Raji (cell line): ENCODE results near the gene NATD1.

Source experiments
- POLR2A ChIP-seq: IDR thresholded peaks from 2 replicates; pipeline ENCODE4 v1.6.1; 2011; ENCODE audit warnings: low read depth, low read length, control low read depth; ENCODE audit not compliant: insufficient read depth

Gene NATD1, protein sequence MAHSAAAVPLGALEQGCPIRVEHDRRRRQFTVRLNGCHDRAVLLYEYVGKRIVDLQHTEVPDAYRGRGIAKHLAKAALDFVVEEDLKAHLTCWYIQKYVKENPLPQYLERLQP

DNA sequence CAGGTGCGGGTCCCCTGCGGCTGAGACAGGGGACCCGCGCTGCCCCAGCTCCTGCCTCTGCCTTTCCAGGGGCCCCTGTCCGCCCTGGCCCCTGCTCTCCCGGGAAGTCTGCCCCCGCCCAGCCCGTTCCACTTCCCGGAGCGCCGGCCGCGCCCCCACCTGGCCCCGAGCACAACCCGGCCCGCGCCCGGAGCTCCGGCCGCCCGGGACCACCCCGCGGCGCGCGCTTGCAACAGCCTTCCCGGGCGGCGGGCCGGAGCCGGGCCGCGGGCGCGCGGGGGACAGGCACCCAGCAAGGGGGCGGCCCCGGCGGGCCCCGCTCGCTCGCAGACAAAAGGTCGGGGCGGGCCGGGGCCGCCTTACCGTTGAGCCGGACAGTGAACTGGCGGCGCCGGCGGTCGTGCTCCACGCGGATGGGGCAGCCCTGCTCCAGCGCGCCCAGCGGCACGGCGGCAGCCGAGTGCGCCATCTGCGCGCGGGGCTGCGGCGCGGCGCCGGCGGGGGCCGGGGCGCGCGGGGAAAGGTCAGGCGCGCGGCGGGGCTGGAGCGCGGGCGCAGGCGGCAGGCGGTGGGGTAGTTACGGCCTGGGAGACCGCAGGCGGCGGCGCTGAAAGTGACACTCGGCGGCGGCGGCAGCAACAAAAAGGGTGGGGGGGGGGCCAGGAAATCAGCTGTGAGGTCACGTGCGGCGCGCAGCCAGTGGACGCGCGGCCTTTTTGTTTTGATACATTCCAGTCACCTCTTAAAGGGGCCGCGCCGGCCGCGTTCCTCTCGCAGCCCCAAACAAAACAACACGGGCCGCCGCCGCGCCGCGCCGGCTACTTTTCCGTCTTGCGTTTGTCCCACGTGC lies at the start of gene NATD1:
Gene NATD1 (minus strand): TSS at position 615 of the 850 bp plus-strand sequence. CDS start 146 bp downstream, at position 469.
- peak; percentile 47 for TF ChIP-seq POLR2A

DNA sequence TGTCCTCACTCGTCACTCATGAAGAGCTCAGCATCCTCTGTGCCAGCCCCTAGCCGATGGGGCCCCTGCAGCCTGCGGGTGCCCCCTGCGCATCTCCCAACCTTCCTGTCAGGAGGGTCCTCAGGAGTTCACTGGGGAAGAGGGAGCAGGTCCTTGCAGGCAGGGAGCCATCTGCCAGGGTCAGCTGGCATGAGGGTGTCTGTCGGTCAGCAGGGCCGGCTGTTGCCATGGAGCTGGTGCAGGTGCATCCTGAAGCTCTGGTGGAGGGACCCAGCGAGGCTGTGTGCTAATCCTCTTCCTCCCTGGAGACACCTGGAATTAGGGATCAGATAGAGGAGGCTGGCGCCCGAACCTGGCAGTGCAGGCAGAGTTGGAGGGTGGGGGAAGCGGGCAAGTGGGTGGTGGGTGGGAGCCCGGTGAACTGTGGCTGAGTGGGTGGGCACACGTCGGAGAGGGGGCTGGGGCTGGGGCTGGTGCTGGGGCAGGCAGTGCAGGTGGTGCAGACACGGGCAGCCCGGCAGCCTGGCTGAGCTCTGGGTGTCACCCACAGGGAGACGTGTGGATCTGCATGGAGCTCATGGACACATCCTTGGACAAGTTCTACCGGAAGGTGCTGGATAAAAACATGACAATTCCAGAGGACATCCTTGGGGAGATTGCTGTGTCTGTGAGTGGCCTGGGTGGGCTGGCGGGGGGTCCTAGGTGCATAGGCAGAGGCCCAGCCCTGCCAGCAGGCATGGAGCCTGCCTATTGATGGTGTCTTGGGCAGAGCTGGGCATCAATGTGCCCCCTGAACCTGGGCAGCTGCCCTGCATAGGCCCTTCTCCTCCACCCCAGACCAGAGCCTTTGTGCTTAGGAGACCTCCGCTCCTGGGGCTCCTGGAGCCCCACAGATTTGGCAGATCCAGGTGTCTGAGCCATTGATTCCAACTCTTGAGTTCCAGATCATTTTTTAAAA lies 48.7 kb upstream of the NATD1 start:
- no peak for TF ChIP-seq POLR2A

DNA sequence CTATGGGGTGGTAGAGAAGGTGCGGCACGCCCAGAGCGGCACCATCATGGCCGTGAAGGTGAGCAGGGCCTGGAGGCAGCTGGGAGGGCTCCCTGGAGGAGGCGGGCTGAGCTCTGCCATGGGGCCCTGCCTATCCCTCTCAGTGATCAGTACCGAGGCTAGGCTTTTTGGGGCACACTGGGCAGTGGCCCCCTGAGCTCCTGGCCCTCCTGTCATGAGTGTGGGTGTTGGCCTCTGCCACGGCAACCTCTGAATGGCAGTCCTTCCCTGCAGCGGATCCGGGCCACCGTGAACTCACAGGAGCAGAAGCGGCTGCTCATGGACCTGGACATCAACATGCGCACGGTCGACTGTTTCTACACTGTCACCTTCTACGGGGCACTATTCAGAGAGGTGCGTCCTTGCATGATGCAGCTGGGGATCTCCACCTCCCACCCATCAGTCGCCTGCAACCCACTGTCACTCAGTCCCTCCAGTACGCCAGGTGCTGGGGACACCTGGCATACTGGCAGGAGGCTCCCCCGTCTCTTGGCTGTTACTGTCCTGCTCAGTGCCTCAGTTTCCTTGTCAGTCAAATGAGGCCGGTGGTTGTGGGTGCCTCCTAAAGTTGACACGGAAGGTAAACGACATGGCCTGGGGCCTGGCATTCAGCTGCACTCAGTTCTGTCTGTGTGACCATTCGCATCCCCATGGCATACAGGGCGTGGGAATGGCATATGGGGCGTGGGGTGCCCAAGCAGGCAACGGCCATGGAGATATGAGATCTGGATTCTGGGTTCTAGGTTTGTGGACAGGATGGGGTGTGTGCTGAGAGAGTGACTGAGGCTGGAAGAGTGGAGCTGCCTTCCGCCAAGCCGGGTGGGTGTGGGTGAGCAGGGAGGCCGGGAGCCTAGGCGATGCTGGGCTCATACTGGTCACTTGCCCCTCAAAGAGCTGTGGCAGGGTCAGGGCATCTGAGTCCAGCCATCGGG lies 47.7 kb upstream of the NATD1 start:
- TF ChIP-seq POLR2A: no peak

DNA sequence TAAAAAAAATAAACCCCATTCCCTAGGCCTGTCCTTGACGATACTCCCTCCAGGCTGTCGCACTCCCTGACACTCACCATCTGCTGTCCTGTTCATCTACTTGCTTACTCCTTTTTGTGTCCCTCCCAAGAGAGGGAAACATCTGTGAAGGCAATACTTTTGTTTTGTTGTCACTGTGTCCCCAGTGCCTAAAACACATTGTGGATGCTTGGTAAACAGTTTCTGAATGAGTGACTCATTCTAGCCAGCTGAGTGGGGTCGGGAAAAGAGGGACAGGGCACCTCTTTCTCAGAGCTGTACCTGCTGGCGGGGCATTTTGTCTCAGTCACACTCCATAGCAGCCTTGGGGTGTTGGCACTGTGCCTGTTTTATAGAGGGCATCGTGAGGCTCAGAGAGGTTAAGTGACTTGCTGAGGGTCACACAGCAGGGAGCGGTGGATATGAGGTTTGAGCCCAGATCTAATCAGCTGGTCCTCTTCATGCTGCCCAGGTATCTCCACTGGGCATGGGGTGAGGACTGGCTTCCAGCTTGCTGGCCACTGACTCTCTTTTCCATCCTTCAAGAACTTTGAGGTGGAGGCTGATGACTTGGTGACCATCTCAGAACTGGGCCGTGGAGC lies 46.9 kb upstream of the NATD1 start:
- TF ChIP-seq POLR2A: no peak

DNA sequence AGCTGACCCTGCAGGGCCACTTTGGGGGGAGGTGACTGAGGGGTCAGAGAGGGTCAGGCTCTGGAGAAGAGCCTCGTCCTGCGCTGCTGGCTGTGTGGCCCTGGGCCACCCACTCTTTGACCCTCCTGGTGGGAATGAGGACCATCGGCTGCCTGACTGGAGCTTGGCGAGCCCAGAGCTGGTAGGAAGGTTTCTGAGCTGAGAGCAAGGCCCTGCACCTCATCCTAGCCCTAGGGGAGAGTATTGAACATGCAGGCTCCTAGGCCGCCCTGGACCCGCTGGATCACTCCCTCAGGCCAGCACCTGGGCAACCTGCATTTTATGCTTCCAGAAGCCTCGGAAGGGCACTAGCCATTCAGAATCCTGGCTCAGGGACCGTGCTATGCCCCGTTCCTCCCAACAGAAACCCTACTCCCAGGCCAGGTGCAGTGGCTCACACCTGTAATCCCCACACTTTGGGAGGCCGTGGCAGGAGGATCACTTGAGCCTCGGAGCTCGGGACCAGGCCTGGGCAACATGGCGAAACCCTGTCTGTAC lies 45.8 kb upstream of the NATD1 start:
- no peak for TF ChIP-seq POLR2A

DNA sequence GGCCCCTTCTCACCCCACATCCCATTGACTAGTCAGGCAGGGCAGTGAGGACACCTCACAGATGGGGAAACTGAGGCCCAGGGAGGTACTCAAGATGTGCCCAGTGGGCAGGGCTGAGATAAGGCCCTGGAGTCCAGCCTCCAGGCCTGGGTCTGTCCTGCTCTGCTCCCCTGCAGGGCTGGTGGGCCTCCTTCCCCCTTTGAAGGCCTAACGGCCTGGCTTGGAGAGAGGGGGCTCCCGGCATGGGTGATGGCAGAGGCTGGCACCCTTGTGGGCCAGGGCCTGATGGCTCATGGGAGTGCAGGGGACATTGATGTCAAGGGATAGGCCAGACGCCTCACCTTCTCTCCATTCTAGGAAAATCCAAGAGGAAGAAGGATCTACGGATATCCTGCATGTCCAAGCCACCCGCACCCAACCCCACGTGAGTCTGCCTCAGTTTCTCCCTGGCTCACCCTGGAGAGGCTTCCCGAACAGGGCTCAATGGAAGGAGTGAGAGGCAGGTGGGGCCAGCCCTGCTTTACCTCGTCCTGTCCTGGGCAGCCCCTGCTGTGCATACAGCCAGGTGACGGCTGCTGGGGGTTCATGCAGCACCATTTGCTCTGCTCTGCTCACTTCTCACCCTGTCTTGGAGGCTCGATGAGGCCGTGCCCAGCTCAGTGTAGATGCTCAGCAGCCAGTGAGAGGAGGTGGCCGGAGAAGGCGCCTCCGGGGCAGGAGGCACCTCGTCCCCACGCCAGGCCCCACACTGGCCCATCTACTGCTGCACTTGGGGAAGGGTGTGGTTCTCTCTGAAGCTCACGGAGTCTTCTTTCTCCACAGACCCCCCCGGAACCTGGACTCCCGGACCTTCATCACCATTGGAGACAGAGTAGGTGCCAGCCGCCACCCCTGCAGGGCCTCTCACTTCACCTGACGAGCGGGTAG lies 45.1 kb upstream of the NATD1 start:
- no peak for TF ChIP-seq POLR2A

DNA sequence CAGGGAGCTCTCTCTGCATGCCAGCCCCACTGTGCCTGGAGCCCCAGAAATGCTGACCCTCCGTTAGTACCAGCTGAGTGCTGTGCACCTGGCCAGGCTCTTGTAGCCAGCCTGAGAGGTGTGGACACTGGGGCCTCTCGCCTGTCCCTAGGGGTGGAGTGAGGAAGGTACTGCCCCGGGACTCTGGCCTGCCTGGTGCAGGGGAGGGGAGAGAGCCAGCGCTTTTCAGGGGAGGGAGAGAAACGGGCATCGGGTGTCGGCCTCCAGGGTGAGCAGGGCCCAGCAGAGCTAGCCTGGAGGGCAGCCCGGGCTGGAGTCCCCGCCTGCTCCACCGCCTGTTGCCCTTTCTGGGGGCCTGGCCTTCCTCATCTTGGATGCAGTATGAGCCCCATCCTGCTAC lies 44.4 kb upstream of the NATD1 start:
- TF ChIP-seq POLR2A: no peak

DNA sequence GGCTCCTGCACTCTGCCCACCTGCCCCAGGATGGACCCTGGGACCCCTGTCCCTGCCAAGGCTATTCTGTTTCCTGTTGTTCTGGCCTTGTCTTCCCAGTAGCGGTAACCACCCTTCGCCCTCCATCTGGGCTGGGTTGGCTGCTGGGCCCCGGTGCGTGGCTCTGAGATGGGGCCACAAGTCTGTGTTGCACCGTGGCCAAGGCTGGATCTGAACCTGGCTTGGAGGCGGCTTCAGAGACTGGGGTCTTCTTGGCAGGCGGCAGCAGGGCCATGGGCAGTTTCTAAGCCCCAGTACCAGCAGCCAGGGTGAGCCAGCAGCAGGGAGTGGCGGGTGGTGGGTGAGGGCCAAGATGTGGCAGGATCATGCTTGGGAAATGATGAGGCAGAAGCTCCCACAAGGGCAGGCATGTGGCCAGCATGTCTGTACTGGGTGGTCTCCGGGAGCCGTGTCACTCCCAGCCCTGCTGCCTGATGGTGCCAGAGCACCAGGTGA lies 43.9 kb upstream of the NATD1 start:
- no peak for TF ChIP-seq POLR2A

DNA sequence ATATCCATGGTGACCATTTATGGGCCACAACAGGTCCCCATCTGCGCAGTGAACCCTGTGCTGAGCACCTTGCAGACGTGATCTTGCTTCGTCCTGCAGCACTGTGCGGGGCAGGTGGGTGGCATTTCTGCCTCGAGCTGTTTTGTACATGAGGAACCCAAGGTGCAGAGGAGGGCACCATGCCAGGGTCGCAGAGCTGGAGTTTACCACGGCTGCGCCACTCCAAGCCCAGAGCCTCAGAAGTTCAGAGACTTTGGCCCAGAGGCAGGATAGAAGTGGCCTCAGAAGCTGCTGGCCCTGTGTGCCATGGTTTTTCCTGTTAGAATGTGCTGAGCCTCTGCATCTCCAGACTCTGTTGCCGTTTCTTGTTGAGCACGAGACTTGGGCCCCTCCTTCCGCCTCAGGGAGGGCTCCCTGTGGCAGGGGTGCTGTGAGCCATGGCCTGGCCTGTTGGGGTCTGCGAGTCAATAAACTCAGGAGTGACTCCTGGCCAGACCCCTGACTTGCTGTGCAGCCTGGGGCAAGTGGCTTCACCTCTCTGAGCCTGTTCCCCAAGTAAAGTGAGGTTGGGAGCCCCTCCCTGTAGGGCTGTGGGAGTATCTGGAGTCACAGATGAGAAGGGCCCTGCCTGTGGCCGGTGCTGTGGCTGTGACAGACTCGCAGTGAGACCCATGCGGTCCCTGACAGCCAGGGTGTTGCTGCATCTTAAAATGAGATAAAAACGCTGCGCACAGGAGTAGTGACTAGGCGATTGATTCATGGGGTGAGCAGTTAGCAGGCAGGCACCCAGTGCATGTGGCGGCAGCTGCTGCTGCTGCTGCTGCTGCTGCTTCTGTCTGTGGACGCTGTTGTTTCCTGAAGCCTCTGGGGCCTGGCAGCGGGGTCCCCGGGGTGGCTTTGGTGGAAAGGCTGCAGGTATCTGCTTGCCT lies 43.2 kb upstream of the NATD1 start:
- no peak for TF ChIP-seq POLR2A

DNA sequence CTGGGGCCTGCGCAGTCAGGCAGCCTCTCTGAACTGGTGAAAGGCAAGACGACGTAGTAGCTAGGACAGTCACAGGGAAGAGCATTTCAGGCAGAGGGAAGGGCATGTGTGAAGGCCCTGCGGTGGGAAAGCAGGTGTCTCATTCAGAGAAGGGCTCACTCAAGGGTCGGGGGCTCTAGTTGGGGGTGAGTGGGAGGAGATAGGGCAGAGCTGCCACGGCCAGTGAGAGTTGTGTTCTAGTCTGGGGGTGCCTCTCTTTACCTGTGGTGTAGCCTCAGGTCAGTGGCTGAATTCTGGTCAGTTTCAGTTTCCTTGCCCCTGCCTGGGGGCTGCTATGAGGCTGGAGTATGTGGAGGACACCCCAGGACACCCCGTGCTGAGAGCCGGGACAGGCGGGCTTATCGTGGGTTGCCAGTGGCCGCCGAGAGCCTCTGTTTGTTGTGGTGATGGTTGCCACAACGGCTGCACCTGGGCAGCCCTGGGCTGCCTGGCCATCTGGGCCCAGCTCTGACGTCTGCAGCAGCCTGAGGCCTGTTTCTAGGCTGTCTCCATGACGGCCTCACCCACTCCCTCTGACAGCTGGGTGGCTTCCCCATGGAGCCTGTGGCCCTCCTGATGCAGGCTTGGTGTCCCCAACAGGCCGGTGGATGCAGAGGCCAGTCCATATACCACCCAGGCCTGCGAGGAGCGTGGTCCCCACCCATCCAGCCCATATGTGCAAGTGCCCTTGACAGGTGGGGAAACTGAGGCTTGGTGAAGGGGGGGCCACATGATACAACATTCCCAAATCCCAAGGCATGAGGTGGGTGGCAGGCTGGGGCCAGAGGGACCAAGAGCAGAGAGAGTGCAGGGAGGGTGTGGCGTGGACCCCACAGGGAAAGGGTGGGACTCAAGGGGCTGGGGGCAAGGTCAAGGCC lies 42.1 kb upstream of the NATD1 start:
- TF ChIP-seq POLR2A: no peak

DNA sequence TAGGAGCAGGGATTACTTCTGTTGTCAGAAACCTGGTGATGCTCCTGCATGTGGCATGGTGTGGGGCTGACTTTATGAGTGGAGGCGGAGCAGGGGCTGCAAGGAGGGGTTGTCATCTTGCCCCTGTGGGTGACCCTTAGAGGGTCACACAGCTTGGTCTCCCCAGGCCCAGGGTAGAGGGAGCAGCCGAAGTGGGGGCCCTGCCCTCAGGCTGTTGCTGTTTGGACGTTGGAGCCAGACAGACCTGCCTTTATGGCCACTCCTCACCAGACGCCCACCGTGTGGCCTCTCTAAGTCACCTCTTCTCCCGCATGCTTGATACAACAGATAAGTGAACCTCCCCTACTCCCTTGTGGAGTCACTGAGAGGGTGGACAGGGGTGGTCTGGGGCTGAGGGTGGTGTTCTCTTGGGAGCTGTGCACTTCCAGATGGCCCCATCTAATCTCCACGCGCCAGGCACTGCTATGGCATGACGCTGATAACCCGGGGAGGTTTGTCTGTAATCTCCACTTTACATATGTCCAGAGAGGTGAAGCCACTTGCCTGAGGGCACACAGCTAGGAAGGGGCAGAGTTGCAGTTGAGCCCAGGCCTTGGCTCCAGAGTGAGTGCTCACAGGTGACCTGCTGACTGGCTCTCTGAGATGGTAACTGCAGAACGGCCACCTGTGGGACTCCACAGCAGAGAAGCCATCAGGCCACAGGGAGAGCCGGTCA lies 41.3 kb upstream of the NATD1 start:
- TF ChIP-seq POLR2A: no peak
